Measurements from ENCODE around the gene TPPP.

DNA sequence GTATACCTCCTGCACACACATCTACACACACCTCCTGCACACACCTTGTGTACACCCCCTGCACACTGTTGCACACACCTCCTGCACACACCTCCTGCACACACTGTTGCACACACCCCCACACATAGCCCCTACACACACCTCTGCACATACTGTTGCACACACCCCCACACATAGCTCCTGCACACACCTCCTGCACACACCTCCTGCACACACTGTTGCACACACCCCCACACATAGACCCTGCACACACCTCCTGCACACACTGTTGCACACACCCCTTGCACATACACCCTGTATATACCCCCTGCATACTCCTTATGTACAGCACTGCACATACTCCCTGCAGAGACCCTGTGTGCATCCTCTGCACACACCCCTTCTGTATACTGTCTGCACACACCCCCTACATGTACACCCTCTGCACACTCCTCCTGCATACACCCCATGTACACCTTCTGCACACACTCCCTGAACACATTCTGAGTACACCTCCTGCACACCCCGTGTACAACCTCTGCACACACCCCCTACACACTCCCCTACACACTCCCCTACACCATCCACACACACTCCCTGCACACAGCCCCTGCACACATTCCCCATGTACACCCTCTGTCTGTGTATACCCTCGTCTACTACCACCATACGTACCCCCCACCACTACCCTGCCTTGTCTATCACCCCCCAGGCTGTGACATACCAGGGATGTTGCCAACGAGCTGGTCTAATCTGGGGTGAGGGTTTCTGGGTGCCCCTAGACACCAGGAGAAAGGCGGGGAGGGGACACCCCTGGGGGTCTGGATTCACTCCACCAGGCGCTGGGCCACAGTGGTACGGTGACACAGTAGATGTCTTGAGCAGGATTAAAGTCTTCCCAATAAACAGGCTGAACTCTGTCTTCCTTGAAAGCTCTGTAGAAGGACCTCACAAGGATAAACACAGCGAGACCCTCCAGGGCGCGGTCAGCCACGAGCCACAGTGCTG lies 82.1 kb downstream of the TPPP start:
- TF ChIP-seq, protein P1, sequence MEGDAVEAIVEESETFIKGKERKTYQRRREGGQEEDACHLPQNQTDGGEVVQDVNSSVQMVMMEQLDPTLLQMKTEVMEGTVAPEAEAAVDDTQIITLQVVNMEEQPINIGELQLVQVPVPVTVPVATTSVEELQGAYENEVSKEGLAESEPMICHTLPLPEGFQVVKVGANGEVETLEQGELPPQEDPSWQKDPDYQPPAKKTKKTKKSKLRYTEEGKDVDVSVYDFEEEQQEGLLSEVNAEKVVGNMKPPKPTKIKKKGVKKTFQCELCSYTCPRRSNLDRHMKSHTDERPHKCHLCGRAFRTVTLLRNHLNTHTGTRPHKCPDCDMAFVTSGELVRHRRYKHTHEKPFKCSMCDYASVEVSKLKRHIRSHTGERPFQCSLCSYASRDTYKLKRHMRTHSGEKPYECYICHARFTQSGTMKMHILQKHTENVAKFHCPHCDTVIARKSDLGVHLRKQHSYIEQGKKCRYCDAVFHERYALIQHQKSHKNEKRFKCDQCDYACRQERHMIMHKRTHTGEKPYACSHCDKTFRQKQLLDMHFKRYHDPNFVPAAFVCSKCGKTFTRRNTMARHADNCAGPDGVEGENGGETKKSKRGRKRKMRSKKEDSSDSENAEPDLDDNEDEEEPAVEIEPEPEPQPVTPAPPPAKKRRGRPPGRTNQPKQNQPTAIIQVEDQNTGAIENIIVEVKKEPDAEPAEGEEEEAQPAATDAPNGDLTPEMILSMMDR (IDR thresholded peaks at IDR 0.05; ENCODE audit: insufficient read depth, low read length, poor library complexity, severe bottlenecking), result no peak
- no peak for TF ChIP-seq EZH2phosphoT487 (conservative IDR thresholded peaks at IDR 0.05; ENCODE audit: low read length)
